ENCODE data around the gene GNAQ.

GNAQ gene

DNA sequence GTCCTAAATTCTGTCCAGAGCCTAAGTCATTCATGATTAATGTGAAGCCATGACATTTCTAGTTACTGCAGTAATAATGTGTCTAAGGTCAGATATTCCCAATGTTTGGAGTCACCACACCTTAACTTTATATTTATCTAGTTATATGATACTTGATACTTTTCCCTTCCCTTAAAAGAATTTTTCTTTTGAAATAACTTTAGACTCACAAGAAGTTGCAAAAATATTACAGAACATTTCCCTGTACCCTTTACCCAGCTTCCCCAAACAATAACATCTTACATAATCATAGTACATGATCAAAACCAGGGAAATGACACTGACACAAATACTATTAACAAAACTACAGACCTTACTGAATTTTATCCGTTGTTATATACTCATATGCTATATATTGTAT lies 233.5 kb downstream of the GNAQ start:
- TF ChIP-seq TAF1 (IDR thresholded peaks at IDR 0.05; ENCODE audit: borderline replicate concordance, insufficient read depth, low read length) (no peak), POLR2AphosphoS5 (IDR thresholded peaks at IDR 0.05; ENCODE audit: low read depth, low read length) (no peak), FOXP2 (optimal IDR thresholded peaks at IDR 0.05; ENCODE audit: borderline replicate concordance, extremely low read depth, extremely low read length, insufficient read depth) (no peak), SIN3A (IDR thresholded peaks at IDR 0.05; ENCODE audit: borderline replicate concordance, insufficient read depth, low read length) (no peak)
- TF ChIP-seq, protein P1, sequence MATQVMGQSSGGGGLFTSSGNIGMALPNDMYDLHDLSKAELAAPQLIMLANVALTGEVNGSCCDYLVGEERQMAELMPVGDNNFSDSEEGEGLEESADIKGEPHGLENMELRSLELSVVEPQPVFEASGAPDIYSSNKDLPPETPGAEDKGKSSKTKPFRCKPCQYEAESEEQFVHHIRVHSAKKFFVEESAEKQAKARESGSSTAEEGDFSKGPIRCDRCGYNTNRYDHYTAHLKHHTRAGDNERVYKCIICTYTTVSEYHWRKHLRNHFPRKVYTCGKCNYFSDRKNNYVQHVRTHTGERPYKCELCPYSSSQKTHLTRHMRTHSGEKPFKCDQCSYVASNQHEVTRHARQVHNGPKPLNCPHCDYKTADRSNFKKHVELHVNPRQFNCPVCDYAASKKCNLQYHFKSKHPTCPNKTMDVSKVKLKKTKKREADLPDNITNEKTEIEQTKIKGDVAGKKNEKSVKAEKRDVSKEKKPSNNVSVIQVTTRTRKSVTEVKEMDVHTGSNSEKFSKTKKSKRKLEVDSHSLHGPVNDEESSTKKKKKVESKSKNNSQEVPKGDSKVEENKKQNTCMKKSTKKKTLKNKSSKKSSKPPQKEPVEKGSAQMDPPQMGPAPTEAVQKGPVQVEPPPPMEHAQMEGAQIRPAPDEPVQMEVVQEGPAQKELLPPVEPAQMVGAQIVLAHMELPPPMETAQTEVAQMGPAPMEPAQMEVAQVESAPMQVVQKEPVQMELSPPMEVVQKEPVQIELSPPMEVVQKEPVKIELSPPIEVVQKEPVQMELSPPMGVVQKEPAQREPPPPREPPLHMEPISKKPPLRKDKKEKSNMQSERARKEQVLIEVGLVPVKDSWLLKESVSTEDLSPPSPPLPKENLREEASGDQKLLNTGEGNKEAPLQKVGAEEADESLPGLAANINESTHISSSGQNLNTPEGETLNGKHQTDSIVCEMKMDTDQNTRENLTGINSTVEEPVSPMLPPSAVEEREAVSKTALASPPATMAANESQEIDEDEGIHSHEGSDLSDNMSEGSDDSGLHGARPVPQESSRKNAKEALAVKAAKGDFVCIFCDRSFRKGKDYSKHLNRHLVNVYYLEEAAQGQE (IDR thresholded peaks at IDR 0.05; ENCODE audit: insufficient read depth in 1 of 2, low read depth in 2 of 2, low read length in 2 of 2), result no peak

DNA sequence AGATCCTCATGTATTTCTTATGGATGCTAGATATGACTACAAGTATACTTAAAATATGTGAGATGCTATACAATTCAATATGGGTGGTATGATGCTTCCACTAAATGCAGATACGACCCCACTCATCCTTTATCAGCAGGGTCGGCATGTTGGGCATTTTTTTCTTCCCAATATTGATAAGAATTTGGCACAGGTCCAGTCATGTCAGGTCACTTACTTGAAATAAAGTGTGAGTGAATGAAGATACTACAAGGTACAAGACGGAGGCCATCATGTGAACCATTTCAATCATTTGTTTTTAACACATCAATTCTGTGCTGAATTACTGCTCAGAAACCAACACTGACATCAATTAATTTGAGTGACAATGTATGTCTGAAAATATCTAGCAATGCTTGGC lies 236.6 kb downstream of the GNAQ start:
- TF ChIP-seq SIN3A (IDR thresholded peaks at IDR 0.05; ENCODE audit: borderline replicate concordance, insufficient read depth, low read length), result no peak
- no peak for TF ChIP-seq FOXP2 (optimal IDR thresholded peaks at IDR 0.05; ENCODE audit: borderline replicate concordance, extremely low read depth, extremely low read length, insufficient read depth)
- no peak for TF ChIP-seq POLR2AphosphoS5 (IDR thresholded peaks at IDR 0.05; ENCODE audit: low read depth, low read length)
- TF ChIP-seq TAF1 (IDR thresholded peaks at IDR 0.05; ENCODE audit: borderline replicate concordance, insufficient read depth, low read length), result no peak
- TF ChIP-seq, protein P1 (IDR thresholded peaks at IDR 0.05; ENCODE audit: insufficient read depth in 1 of 2, low read depth in 2 of 2, low read length in 2 of 2), result no peak

DNA sequence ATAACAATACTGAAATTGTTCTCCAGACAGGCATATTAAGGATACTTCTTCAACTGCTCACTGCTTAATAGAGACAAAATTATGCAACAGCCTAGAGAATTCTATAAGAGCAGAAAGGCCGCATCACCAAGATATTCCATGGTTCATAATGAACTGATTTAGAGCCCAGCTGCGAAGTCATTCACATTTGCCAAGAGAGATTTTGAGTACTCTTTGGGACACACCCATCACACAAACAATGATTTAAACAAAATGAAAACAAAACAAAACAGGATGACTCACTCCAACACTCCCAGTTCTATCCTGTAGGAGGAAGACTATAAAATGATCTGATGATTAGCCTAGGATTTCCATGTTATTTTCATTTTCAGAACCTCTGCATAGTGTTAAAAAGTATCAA lies 237.8 kb downstream of the GNAQ start:
- 0 out of 2 replicates have a peak, but pooled peaks have one; percentile 39 for TF ChIP-seq SIN3A (IDR thresholded peaks at IDR 0.05; ENCODE audit: borderline replicate concordance, insufficient read depth, low read length)
- TF ChIP-seq FOXP2 (optimal IDR thresholded peaks at IDR 0.05; ENCODE audit: borderline replicate concordance, extremely low read depth, extremely low read length, insufficient read depth), result no peak
- TF ChIP-seq TAF1 (IDR thresholded peaks at IDR 0.05; ENCODE audit: borderline replicate concordance, insufficient read depth, low read length), result no peak
- no peak for TF ChIP-seq POLR2AphosphoS5 (IDR thresholded peaks at IDR 0.05; ENCODE audit: low read depth, low read length)

DNA sequence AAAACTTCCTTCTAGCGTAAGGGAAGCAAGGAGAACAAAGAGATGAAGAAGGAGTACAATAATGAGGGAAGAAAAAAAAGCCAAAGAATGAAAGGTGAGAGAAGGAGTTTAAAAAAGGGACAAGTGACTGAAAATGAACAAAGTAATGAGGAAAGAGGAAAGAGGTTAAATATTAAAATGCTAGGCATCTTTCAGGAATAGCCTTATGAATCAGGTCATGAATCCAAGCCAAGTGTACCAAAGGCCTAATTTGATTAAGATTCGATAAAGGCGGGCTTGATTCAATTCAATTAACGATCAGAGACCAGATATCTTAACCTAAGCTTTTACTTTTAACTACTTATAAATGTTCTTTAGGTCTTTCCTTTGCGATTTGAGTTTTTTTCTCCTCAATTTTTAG lies 241.7 kb downstream of the GNAQ start:
- TF ChIP-seq SIN3A (IDR thresholded peaks at IDR 0.05; ENCODE audit: borderline replicate concordance, insufficient read depth, low read length), result no peak

DNA sequence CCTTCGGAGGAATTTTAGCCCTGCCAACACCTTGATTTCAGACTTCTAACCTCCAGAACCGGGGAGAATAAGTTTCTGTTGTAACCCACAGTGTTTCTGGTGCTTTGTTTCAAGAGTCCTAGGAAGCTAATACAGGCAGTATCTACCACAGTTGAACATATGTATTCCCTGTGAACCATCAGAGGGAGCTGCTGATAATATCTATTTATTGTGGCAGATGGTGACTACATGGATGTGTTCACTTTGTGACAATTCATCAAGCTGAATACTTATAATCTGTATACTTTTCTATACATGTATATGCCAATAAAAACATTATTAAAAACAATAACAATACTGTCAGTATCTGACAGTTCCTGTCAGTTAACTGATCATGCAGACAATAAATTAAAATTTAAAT lies 246.3 kb downstream of the GNAQ start:
- no peak for TF ChIP-seq FOXP2 (optimal IDR thresholded peaks at IDR 0.05; ENCODE audit: borderline replicate concordance, extremely low read depth, extremely low read length, insufficient read depth)
- TF ChIP-seq POLR2AphosphoS5 (IDR thresholded peaks at IDR 0.05; ENCODE audit: low read depth, low read length), result no peak
- TF ChIP-seq, protein P1 (IDR thresholded peaks at IDR 0.05; ENCODE audit: insufficient read depth in 1 of 2, low read depth in 2 of 2, low read length in 2 of 2), result no peak
- no peak for TF ChIP-seq SIN3A (IDR thresholded peaks at IDR 0.05; ENCODE audit: borderline replicate concordance, insufficient read depth, low read length)
- no peak for TF ChIP-seq TAF1 (IDR thresholded peaks at IDR 0.05; ENCODE audit: borderline replicate concordance, insufficient read depth, low read length)

DNA sequence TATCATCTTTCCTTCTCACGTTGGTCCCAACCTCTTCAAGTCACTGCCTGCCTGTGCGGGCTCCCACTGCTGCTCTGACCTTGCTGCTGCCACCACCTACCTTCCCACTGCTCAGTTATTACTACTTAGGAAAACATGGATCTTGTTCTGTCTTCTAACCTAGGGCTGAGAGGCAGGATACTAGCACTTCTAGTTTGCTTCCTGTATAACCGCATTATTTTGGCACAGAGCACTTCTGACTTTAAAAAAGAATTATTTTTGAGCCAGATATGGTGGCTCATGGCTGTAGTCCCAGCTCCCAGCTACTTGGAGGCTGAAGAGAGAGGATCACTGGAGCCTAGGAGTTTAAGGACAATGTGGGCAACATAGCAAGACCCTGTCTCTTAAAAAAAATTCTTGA lies 248.1 kb downstream of the GNAQ start:
- TF ChIP-seq, protein P1 (IDR thresholded peaks at IDR 0.05; ENCODE audit: insufficient read depth in 1 of 2, low read depth in 2 of 2, low read length in 2 of 2), result no peak
- no peak for TF ChIP-seq SIN3A (IDR thresholded peaks at IDR 0.05; ENCODE audit: borderline replicate concordance, insufficient read depth, low read length)
- TF ChIP-seq TAF1 (IDR thresholded peaks at IDR 0.05; ENCODE audit: borderline replicate concordance, insufficient read depth, low read length), result no peak
- TF ChIP-seq FOXP2 (optimal IDR thresholded peaks at IDR 0.05; ENCODE audit: borderline replicate concordance, extremely low read depth, extremely low read length, insufficient read depth), result no peak
- no peak for TF ChIP-seq POLR2AphosphoS5 (IDR thresholded peaks at IDR 0.05; ENCODE audit: low read depth, low read length)

Data from PFSK-1 (cell line).